ENCODE data around the gene PHOSPHO1.
A peak's percentile ranks its signal among the peaks of the same experiment; 100 is the strongest.

DNA sequence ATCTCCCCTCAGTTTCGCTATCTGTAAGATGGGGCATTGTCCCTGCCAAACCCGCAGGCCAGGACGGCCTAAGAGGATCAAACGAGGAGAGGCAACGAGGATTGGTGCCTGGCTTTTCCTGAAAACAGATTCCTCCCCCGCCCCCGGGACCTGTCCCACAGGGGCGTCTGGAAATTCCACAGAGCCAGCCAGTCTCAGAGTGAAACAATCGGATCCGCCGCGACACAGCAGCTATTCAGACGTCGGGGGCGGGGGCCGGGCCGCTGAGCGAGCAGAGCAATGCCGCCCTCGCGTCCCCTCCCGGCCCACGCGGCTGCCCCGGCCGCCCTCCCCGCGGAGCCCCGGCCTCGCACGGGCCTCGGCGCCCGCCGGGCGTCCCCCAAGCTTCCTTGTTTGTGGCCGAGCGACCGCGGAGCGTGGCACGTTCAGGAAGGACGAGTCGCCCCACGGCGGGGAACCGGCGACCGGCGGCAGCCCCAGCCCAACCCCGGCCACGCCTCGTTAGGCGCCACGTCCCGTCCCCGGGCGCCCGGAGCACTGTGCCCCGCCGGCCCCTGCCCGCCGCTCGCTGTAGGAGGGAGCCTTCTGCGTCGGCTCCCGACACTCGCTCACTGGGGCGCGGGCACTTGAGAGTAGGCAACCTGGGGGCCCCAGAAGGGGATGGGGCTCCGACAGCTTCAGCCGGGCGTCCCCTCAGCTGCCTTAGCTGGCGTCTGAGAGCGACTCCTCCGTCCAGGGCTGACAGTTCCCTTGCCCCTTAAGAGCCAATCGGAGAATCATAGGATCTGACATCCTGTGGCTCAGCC is 29.6 kb upstream of the PHOSPHO1 start:
- TF ChIP-seq JUN (IDR thresholded peaks at IDR 0.05) (peak in 1 of 2 experiments; percentile 46; a peak in 2 of 5 replicates), MAFK (IDR thresholded peaks at IDR 0.05; ENCODE audit: partially characterized antibody) (no peak), CHD2 (IDR thresholded peaks at IDR 0.05; ENCODE audit: low read length, partially characterized antibody) (no peak), RCOR1 (IDR thresholded peaks at IDR 0.05; ENCODE audit: low read depth, low read length) (no peak), RFX5 (IDR thresholded peaks at IDR 0.05) (no peak), CBX2 (IDR thresholded peaks at IDR 0.05; ENCODE audit: borderline replicate concordance, low read depth) (no peak), BHLHE40 (IDR thresholded peaks at IDR 0.05; ENCODE audit: low read depth, low read length) (no peak), FOXS1 (CRISPR knock-in tag; IDR thresholded peaks at IDR 0.05) (no peak), EP300 (IDR thresholded peaks at IDR 0.05) (no peak), NR3C1 (IDR thresholded peaks at IDR 0.05) (no peak), CBX8 (IDR thresholded peaks at IDR 0.05) (no peak)
- TF ChIP-seq, protein P1, sequence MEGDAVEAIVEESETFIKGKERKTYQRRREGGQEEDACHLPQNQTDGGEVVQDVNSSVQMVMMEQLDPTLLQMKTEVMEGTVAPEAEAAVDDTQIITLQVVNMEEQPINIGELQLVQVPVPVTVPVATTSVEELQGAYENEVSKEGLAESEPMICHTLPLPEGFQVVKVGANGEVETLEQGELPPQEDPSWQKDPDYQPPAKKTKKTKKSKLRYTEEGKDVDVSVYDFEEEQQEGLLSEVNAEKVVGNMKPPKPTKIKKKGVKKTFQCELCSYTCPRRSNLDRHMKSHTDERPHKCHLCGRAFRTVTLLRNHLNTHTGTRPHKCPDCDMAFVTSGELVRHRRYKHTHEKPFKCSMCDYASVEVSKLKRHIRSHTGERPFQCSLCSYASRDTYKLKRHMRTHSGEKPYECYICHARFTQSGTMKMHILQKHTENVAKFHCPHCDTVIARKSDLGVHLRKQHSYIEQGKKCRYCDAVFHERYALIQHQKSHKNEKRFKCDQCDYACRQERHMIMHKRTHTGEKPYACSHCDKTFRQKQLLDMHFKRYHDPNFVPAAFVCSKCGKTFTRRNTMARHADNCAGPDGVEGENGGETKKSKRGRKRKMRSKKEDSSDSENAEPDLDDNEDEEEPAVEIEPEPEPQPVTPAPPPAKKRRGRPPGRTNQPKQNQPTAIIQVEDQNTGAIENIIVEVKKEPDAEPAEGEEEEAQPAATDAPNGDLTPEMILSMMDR (IDR thresholded peaks at IDR 0.05): no peak
- TF ChIP-seq, protein P2, sequence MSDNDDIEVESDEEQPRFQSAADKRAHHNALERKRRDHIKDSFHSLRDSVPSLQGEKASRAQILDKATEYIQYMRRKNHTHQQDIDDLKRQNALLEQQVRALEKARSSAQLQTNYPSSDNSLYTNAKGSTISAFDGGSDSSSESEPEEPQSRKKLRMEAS (IDR thresholded peaks at IDR 0.05): peak; percentile 31; the same call in 1 of the 2 replicates
